VCaP (cell line): Measurements from ENCODE around the gene KIF22.
A peak's percentile ranks its signal among the peaks of the same experiment; 100 is the strongest.

Source experiments
- H3K27ac ChIP-seq: fragments of 450-650 bp; 2 replicates; pipeline ENCODE4 v1.5.1; 2017
- CTCF ChIP-seq: fragments of 450-650 bp; conservative IDR thresholded peaks from 2 replicates; pipeline ENCODE4 v1.5.1; 2017; ENCODE audit warnings: mild to moderate bottlenecking, moderate library complexity

Gene KIF22

GRCh38 chr16:29804455-29805231 lies 14.1 kb downstream of the KIF22 start:
- TF ChIP-seq CTCF = no peak

GRCh38 chr16:29805232-29806098 lies 14.9 kb downstream of the KIF22 start:
- TF ChIP-seq CTCF = no peak
- H3K27ac ChIP-seq = peak overlapping the region; percentile 92

More at GRCh38 chr16:29804455-29805231, 14.1 kb downstream of the KIF22 start:
- H3K27ac ChIP-seq = peak overlapping the region; percentile 92

- peak within 1 kb of the TSS; percentile 92 for H3K27ac ChIP-seq
- TF ChIP-seq CTCF = no peak
Observed at GRCh38 chr16:29806099-29806579, 15.6 kb downstream of the KIF22 start, which contains the start of gene MAZ. TSS of gene MAZ (plus strand) at chr16:29806529. CDS start at chr16:29806702, 173 bp downstream.

- H3K27ac ChIP-seq = peak overlapping the region; percentile 92
- no peak for TF ChIP-seq CTCF
Observed at GRCh38 chr16:29806641-29807425, 16.3 kb downstream of the KIF22 start.

- H3K27ac ChIP-seq = peak overlapping the region; percentile 92
- peak; percentile 31; the same call in 1 of the 2 replicates for TF ChIP-seq CTCF
Observed at GRCh38 chr16:29807426-29808218, 17.1 kb downstream of the KIF22 start.

GRCh38 chr16:29808219-29808900 lies 17.8 kb downstream of the KIF22 start:
- TF ChIP-seq CTCF = no peak

More at GRCh38 chr16:29808219-29808900, 17.8 kb downstream of the KIF22 start:
- H3K27ac ChIP-seq = peak overlapping the region; percentile 92
